ENCODE data around the gene KCNH4. TPM values are rescaled to one million over a fixed set of nuclear protein-coding genes. Genes with fewer than 3 reads are reported as not detected.
A peak's percentile ranks its signal among the peaks of the same experiment; 100 is the strongest.
"Not testable (repeated sequence)": the region's sequence is repeated elsewhere in the genome, so short reads cannot be mapped to it uniquely, and the experiment has no call there.

The KCNH4 gene
- total RNA-seq, result under 1 TPM; 0.05 to 0.08 TPM

DNA sequence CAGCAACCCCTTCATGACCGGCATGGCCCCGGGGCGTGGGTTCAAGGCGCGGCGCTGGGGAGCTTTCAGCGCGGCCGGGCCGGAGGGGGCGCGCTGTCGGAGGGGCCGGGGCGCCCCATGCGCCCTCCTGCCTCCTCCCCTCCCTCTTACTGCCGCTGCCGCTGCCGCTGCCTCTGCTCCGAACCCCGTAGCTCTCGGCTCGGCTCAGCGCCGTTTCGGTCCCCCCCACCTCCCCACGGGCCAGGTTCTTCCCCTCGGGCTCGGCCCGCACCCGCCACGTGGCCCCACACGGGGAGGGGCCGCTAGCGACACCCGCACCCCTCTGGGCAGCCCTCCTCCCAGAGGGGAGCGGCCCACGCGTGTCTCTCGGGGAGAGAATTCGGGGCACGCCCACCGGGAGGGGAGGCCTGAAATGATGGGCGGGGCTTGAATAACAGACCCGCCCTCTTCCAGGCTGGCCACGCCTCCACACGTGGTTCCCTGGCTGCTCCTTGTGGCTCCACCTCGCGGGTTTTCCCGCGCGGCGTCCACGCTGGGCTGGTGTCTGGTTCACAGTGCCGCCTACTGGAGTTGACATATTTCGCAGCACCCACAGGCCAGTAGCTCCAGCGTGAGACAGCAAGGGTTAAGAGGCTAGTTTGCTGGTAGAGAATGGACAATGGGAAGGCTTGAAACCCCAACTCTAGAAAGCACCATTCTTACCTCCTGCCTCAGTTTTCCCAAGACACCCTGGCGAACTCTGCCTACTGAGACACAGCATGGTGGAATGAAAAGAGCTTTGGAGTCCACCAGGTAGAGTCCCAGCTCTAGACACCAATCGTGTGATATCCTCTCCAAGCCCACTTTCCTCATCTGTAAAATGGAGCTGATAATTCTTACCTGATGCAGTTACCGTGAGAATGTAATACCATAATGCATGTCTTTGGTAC is at the start of gene KCNH4:
Gene KCNH4, minus strand, starts transcription at position 221 of the 929 bp plus-strand sequence. Its CDS starts 197 bp downstream, at position 24.
- CTCF ChIA-PET, result interaction anchor here (0.6 to 2.3 kb wide), 24 partner anchors 11 to 518 kb away, joined by 3 to 38 read pairs (median 3); partner anchors contain the start of genes DHX58, DNAJC7, GHDC and RAB5C
- no peaks in the 10 kb centered on the region for H3K36me3 Mint-ChIP-seq (ENCODE audit: low read depth)
- peak within 1 kb of the TSS; percentile 56 for H3K4me3 Mint-ChIP-seq
- peaks cover 63% of the 10 kb centered on the region for H3K4me1 Mint-ChIP-seq
- H3K27me3 Mint-ChIP-seq, result peaks cover 22% of the 10 kb centered on the region
- peak; percentile 91 for DNase-seq
- POLR2A ChIA-PET, result interaction anchor here (0.6 to 4.1 kb wide), 13 partner anchors 9 to 492 kb away, joined by 3 to 26 read pairs (median 4); partner anchors contain the start of genes CNP, DNAJC7, KAT2A and RAB5C
- no peak within 1 kb of the TSS for H3K27ac Mint-ChIP-seq
- no peaks in the 10 kb centered on the region for H3K9me3 Mint-ChIP-seq

DNA sequence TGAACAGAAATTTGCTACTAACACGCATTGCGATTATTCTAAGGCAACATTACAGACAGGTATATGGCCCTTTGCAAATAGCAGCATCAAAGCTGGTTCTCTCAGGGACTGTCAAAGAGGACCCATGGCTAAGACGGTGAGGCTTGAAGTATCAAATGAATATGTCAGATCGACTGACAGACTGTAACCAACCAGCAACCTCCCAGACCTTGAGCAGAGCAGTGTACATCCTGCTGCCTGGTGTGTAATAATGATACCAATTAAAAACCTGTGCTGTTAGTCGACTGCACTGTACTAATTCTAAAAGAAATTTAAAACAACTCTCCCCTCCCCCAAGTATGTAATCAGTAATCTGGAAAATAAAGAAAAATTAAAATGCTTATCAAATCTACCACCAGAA is 49.3 kb upstream of the KCNH4 start:
- peak; percentile 23 for DNase-seq
- H3K4me1 Mint-ChIP-seq, result peaks cover 32% of the 10 kb centered on the region
- no peaks in the 10 kb centered on the region for H3K9me3 Mint-ChIP-seq
- no peak overlapping the region for H3K4me3 Mint-ChIP-seq
- no peaks in the 10 kb centered on the region for H3K27me3 Mint-ChIP-seq
- POLR2A ChIA-PET, result interaction anchor here (0.9 to 3.0 kb wide), 5 partner anchors 18 to 83 kb away, joined by 3 to 10 read pairs (median 3); no protein-coding TSS in a partner anchor
- CTCF ChIA-PET, result interaction anchor here (1.3 to 2.1 kb wide), 2 partner anchors 8 to 173 kb away, joined by 5 to 6 read pairs; no protein-coding TSS in a partner anchor
- peak overlapping the region; percentile 50 for H3K27ac Mint-ChIP-seq
- peaks cover 33% of the 10 kb centered on the region for H3K36me3 Mint-ChIP-seq (ENCODE audit: low read depth)

DNA sequence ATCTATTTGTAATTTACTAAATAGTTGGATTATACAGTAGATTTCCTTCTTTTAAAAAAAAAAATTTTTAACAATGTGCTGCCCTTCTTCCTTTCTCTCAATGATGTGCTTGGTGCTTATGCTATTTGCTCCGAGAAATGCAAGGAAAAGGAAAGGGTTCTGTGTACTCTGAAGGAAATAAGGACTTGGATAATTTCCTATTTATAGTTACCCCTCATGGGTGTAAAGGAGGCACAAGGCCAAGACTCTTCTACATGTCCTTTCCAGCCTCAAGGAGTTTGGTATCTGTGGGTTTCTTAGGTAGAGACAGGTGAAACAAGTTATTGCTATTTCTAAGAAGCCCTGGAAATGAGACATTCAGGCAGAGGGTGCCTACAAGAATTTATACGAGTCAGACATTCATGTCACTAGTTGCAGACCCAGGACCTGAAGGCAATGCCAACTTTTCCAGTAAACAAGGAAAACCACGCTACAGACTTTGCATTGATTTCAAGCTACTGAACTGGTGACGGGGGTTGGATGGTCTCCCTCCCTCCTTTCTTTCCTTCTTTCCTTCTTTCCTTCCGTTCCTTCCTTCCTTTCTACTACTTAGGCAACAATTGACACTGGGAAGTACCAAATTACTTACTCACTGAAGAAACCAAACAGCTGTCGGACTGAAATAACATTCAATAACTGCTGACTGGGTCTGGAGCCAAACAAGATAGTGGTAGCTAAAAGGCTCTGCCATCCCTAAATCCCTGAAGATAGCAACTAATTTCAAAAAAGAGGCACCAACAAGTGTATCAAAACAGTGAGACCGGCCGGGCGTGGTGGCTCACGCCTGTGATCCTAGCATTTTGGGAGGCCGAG is 47.1 kb upstream of the KCNH4 start:
- Mint-ChIP-seq H3K27me3 (no peaks in the 10 kb centered on the region), H3K27ac (peak overlapping the region; percentile 51), H3K9me3 (no peaks in the 10 kb centered on the region), H3K4me1 (peaks cover 27% of the 10 kb centered on the region), H3K4me3 (no peak overlapping the region), H3K36me3 (ENCODE audit: low read depth) (peaks cover 42% of the 10 kb centered on the region)
- CTCF ChIA-PET, result interaction anchor here (0.6 to 1.2 kb wide), 2 partner anchors 18 to 188 kb away, joined by 3 to 4 read pairs; no protein-coding TSS in a partner anchor
- no peak for DNase-seq
- POLR2A ChIA-PET, result interaction anchor here (0.9 to 1.8 kb wide), 2 partner anchors 9 to 25 kb away, joined by 4 read pairs; no protein-coding TSS in a partner anchor

- peaks cover 51% of the 10 kb centered on the region for H3K36me3 Mint-ChIP-seq (ENCODE audit: low read depth)
- no peak overlapping the region for H3K4me3 Mint-ChIP-seq
- no peaks in the 10 kb centered on the region for H3K9me3 Mint-ChIP-seq
- H3K4me1 Mint-ChIP-seq, result peaks cover 23% of the 10 kb centered on the region
- POLR2A ChIA-PET, result no interaction called here
- H3K27ac Mint-ChIP-seq, result no peak overlapping the region
- H3K27me3 Mint-ChIP-seq, result no peaks in the 10 kb centered on the region
- CTCF ChIA-PET, result no interaction called here
- DNase-seq, result no peak
Observed at GRCh38 chr17:42225646-42226045, 44.7 kb upstream of the KCNH4 start.

DNA sequence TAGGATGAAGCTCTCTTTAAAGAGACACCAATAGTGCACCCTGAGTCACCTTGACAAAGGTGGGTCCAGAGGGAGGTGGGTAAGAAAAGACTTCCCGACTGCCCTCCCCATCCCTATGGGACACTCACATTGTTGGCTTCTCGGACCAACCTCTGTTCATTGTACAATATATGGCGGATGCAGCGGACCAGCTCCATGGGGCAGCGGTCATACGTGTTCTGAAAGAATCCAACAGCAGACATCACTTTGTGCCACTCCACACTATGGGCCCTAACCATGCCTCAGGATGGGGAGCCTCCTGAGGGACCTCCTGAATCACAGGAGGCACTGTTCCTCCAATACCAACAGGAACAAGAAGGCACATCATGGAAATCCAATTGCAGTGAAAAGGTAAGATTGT is 43.7 kb upstream of the KCNH4 start:
- CTCF ChIA-PET, result interaction anchor here (0.6 kb wide), 1 partner anchor 181 kb away, joined by 3 read pairs; no protein-coding TSS in a partner anchor

DNA sequence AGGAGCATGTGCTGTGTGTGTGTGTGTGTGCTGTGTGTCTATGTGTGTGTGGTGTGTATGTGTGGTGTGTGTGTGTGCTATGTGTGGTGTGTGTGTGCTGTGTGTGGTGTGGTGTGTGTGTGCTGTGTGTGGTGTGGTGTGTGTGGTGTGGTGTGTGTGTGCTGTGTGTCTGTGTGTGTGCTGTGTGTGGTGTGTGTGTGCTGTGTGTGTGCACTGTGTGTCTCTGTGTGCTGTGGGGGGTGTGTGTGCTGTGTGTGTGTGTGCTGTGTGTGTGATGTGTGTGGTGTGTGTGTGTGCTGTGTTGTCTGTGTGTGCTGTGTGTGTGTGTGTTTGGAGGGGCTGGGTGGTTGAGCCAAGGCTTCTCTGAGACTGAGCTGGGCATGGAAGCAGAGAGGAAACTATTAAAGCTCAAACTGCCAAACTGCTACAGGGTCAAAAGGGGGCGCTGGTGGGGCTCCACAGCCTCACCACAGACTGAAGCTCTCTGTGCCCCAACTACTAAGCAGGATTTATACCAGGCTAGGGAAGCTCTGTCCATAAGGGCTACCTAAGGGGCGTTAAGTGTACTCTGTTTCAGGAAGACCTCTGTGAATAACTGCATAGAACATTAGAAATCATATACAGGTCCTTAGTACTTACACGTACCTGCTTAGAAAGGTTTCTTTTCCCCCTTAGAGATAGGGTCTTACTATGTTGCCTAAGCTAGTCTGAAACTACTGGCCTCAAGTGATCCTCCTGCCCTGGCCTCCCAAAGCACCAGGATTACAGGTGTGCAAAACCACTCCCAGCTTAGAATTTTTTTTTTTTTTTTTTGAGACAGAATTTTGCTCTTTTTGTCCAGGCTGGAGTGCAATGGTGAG is 41.2 kb upstream of the KCNH4 start:
- H3K4me1 Mint-ChIP-seq, result no peaks in the 10 kb centered on the region
- H3K27ac Mint-ChIP-seq, result peak overlapping the region; percentile 37
- H3K27me3 Mint-ChIP-seq, result no peaks in the 10 kb centered on the region
- no peaks in the 10 kb centered on the region for H3K9me3 Mint-ChIP-seq
- H3K36me3 Mint-ChIP-seq (ENCODE audit: low read depth), result peaks cover 53% of the 10 kb centered on the region
- CTCF ChIA-PET, result interaction anchor here (0.8 to 3.0 kb wide), 43 partner anchors 8 to 310 kb away, joined by 3 to 45 read pairs (median 6); partner anchors contain the start of genes DNAJC7, GHDC, STAT5A and STAT5B
- DNase-seq, result peak; percentile 64
- no peak overlapping the region for H3K4me3 Mint-ChIP-seq
- POLR2A ChIA-PET, result interaction anchor here (0.7 to 2.5 kb wide), 14 partner anchors 27 to 356 kb away, joined by 3 to 30 read pairs (median 6); partner anchors contain the start of genes GHDC, PSMC3IP, STAT5A and STAT5B

More for the DNA sequence above, 43.7 kb upstream of the KCNH4 start:
- POLR2A ChIA-PET, result no interaction called here
- Mint-ChIP-seq H3K4me1 (peaks cover 14% of the 10 kb centered on the region), H3K36me3 (ENCODE audit: low read depth) (peaks cover 51% of the 10 kb centered on the region), H3K27me3 (no peaks in the 10 kb centered on the region), H3K4me3 (no peak overlapping the region), H3K9me3 (no peaks in the 10 kb centered on the region), H3K27ac (no peak overlapping the region)
- DNase-seq, result no peak

DNA sequence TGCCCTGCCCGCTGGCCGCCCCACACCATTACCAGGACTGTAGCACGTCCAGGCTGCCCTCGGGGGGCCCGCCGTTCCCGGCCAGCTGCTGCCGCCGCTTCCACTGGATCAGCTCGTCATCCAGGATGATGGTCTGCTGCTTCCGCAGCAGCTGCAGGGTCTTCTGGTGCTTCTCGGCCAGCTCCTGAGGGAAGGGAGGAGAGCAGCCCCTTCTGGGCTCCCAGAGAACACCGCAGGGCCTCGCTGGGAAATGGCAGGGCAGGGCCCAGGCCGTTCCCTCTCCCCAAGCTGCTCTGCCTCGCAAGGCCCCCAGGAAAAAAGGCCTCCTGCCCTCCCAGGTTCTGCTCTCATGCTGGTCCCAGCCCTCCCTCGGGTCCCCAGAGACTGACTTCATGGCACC is 38.3 kb upstream of the KCNH4 start:
- CTCF ChIA-PET, H3K9me3 Mint-ChIP-seq, H3K4me3 Mint-ChIP-seq, POLR2A ChIA-PET, H3K4me1 Mint-ChIP-seq, H3K27ac Mint-ChIP-seq, DNase-seq, H3K27me3 Mint-ChIP-seq: not testable (repeated sequence)
- H3K36me3 Mint-ChIP-seq (ENCODE audit: low read depth), result peaks cover 60% of the 10 kb centered on the region

GRCh38 chr17:42214156-42214555 is 33.2 kb upstream of the KCNH4 start:
- Mint-ChIP-seq H3K27me3 (no peaks in the 10 kb centered on the region), H3K9me3 (no peaks in the 10 kb centered on the region), H3K4me1 (peaks cover 6% of the 10 kb centered on the region), H3K27ac (peak overlapping the region; percentile 15), H3K4me3 (no peak overlapping the region), H3K36me3 (ENCODE audit: low read depth) (peaks cover 72% of the 10 kb centered on the region)
- CTCF ChIA-PET, result interaction anchor here (0.6 to 1.2 kb wide), 2 partner anchors 8 to 126 kb away, joined by 3 read pairs; no protein-coding TSS in a partner anchor
- no peak for DNase-seq
- POLR2A ChIA-PET, result interaction anchor here (1.0 to 1.4 kb wide), 2 partner anchors 34 to 62 kb away, joined by 3 to 6 read pairs; partner anchors contain the start of gene STAT5B

DNA sequence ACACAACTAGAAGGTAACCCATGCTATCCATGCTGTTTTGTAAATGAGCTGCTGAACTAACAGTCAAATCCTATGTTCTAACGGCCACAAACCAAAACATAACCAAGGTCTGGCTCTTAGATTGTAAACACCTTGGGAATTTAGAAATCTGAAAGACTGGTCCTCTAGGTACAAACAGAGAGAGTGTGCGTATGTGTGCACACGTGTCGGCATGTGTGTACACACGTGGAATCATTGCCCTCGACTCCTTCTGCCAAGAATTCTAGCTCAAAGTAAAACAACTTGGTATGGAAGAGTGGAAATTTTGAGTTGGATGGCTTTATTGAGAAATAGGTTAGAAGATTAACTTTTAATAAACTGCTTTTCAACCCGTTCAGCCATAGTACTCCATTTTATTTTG is 31.4 kb upstream of the KCNH4 start:
- Mint-ChIP-seq H3K9me3 (no peaks in the 10 kb centered on the region), H3K27me3 (no peaks in the 10 kb centered on the region), H3K4me3 (no peak overlapping the region), H3K36me3 (ENCODE audit: low read depth) (peaks cover 71% of the 10 kb centered on the region), H3K27ac (no peak overlapping the region), H3K4me1 (peaks cover 6% of the 10 kb centered on the region)
- no peak for DNase-seq
- CTCF ChIA-PET, result interaction anchor here (1.7 kb wide), 1 partner anchor 10 kb away, joined by 6 read pairs; no protein-coding TSS in a partner anchor
- POLR2A ChIA-PET, result no interaction called here

- POLR2A ChIA-PET, H3K9me3 Mint-ChIP-seq, DNase-seq, H3K4me3 Mint-ChIP-seq, H3K27ac Mint-ChIP-seq, H3K27me3 Mint-ChIP-seq, H3K4me1 Mint-ChIP-seq: not testable (repeated sequence)
- H3K36me3 Mint-ChIP-seq (ENCODE audit: low read depth), result peaks cover 70% of the 10 kb centered on the region
- CTCF ChIA-PET, result interaction anchor here (1.7 kb wide), 1 partner anchor 11 kb away, joined by 6 read pairs; no protein-coding TSS in a partner anchor
Observed at GRCh38 chr17:42211921-42212341, 31.0 kb upstream of the KCNH4 start.

DNA sequence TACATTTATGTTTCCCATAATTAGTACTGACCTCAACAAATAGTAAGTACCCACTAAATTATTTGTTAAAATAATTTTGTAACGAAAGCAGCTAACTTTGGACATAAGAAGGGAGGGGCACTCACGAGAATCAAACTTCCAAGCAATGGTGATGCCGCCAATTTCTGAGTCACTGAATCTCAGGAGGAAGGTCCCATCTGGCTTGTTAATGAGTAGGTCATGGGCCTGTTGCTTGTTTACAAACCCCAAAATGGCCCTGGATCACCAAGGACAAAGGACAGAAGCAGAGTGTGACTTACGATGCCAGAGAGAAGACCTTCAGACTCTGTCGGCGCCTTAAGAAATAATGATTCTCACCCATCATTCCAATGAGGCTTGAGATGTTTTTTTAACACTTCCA is 29.1 kb upstream of the KCNH4 start:
- H3K27me3 Mint-ChIP-seq, result no peaks in the 10 kb centered on the region
- H3K4me3 Mint-ChIP-seq, result no peak overlapping the region
- H3K27ac Mint-ChIP-seq, result no peak overlapping the region
- ChIA-PET CTCF (interaction anchor here (1.4 to 1.6 kb wide), 2 partner anchors 13 to 37 kb away, joined by 4 to 6 read pairs; no protein-coding TSS in a partner anchor), POLR2A (no interaction called here)
- H3K4me1 Mint-ChIP-seq, result peaks cover 4% of the 10 kb centered on the region
- no peaks in the 10 kb centered on the region for H3K9me3 Mint-ChIP-seq
- peaks cover 63% of the 10 kb centered on the region for H3K36me3 Mint-ChIP-seq (ENCODE audit: low read depth)
- DNase-seq, result no peak
